GM13977 (cell line): ENCODE data around the gene KDM1A.

ENCODE experiments used
- DNase-seq: peaks from one replicate; pipeline ENCODE4 v3.0.0; 2012; ENCODE audit warnings: low spot score
- in situ Hi-C: fragments of 300-500 bp; cut with MboI; formaldehyde crosslinking; loops from one replicate; pipeline ENCODE4 v1.12.0; 2022; ENCODE audit warnings: low sequenced_read_pairs, low pct_unique_long_range_greater_than_20kb, mixed read lengths, inconsistent platforms; ENCODE audit not compliant: unreplicated experiment
- TF ChIP-seq, protein P1 (sequence below): IDR thresholded peaks from 2 replicates; pipeline ENCODE4 v1.5.1; 2012; ENCODE audit warnings: mild to moderate bottlenecking, control low read depth; ENCODE audit not compliant: insufficient read depth; ENCODE audit errors: extremely low read depth, missing control alignments

Gene KDM1A

DNA sequence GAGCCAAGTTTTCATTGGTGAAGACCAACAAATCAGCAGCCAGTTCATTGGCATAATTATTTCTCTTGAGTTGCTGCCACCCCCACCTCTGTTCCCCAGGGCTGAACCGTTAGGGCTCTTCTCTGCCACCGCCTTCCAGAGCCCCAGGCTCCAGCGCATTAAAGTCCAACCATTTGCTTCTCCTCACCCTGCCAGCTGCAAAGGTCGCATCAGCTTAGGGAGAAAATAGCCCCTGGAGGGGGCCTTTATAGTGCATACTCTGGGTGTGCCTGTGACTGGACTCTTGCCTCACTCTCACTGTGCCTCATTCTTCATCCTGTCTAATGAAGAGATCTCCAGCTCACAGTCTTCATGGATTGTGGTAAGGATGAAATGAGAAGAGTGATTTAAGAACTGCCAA is 50.4 kb downstream of the KDM1A start:
- in situ Hi-C loops: no loop called here
- DNase-seq: no peak
- TF ChIP-seq, protein P1, sequence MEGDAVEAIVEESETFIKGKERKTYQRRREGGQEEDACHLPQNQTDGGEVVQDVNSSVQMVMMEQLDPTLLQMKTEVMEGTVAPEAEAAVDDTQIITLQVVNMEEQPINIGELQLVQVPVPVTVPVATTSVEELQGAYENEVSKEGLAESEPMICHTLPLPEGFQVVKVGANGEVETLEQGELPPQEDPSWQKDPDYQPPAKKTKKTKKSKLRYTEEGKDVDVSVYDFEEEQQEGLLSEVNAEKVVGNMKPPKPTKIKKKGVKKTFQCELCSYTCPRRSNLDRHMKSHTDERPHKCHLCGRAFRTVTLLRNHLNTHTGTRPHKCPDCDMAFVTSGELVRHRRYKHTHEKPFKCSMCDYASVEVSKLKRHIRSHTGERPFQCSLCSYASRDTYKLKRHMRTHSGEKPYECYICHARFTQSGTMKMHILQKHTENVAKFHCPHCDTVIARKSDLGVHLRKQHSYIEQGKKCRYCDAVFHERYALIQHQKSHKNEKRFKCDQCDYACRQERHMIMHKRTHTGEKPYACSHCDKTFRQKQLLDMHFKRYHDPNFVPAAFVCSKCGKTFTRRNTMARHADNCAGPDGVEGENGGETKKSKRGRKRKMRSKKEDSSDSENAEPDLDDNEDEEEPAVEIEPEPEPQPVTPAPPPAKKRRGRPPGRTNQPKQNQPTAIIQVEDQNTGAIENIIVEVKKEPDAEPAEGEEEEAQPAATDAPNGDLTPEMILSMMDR: no peak

DNA sequence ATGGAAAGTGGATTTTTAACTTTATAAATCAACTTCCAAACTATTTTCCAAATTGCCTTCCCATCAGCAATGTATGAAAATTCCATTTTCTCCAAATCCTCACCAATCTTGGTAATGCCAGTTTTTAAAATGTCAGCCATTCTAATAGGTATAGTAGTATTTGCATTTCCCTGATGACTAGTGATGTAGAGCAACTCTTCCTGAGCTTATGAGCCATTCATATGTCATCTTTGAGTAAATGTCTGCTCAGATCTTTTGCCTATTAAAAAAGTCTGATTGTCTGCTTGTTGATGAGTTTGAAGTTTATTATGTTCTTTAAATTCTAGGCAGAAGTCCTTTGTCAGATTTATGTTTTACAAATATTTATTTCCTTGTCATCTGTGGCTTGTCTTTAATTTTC is 54.7 kb downstream of the KDM1A start:
- in situ Hi-C loops: no loop called here

DNA sequence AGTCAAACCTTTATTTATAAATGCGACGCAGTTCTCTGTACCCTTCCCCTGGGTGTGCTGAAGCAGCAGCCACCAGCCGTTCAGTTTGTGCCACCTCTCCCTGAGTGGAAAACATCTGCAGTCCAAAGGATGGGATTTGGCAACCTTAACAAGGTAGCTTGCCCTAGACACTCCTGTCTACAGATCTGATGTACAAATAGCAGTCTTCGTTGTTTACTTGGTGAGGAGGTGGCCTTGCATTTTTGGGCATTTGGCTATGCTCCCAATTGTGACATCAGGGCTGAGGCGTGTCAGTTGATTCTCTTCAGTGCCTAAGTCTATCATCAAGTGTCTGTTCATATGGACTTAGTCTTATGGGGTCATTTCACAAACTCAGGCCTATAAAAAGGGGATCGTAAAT is 59.8 kb downstream of the KDM1A start:
- TF ChIP-seq, protein P1: no peak
- in situ Hi-C loops: no loop called here
- DNase-seq: no peak

More for the DNA sequence above, 54.7 kb downstream of the KDM1A start:
- TF ChIP-seq, protein P1: no peak
- no peak for DNase-seq

DNA sequence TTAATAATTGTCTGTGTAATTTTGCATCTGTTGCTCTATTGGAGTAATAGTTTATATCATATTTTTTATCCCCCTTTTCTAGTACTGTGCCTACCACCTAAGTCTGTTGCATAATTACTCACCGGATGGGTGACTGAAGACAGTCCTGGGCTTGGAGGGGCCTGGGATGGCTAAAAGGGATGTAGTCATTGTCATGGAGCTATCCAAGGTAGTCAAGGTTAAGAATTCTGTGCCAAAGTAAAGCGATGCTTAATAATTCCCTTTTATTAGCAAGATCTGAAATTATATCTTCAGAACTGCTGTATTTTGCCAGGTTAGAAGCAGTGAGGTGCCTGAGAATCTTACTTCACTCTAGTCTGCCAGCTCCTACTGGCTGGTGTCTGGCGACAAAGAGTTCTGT is 61.6 kb downstream of the KDM1A start:
- in situ Hi-C loops: no loop called here
- TF ChIP-seq, protein P1: no peak
- DNase-seq: no peak

DNA sequence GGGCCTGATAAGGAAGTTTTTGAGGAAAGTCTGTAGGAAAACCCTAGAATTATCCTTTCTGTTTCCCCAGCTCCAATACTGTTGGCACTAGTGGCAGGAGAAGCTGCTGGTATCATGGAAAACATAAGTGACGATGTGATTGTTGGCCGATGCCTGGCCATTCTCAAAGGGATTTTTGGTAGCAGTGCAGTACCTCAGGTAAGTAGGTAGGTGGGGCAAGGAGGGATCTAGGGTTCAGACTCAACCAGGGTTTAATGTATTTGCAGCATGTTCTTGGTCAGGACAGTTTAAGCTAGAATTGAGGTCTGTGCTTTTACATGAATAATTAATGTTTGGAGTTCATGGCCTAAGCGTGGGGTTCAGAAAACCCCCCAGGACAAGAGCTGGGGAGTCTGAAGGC is 62.1 kb downstream of the KDM1A start:
- no peak for DNase-seq

DNA sequence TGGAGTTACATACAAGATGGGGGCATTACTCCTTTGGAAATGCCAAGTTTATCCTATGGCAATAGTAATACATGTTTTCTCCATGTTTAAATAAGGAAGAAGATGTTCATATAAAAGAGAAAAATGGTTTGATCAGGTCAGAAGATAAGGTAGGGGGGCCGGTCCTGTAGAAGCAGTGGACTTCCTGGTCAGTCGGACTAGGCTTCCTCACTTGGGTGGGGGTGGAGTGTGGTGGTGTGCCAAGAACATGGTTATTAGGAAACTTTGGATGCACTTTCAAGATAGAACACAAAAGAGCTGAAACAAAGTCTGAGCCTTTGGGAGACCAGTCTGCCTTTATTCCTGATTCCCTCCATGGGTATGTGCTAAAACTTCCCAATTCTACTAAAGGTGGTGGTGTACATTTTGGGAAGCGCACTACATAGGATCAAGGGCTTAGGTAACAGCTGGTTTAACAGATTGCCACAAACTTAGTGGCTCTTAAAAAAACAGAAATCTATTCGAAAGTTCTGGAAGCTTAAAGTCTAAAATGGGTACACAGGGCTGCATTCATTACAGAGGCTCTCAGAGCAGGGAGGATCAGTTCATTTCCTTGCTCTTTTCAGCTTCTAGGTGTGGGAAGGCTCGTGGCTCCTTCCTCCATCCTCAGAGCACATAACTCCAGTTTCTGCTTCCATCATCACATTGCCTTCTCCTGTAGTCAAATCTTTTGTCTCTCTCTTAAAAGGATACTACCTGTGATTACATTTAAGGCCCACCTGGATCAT is 64.6 kb downstream of the KDM1A start:
- TF ChIP-seq, protein P1: no peak
- no peak for DNase-seq
- in situ Hi-C loops: no loop called here

More for the DNA sequence above, 62.1 kb downstream of the KDM1A start:
- in situ Hi-C loops: no loop called here
- TF ChIP-seq, protein P1: no peak
